ENCODE data around the gene CYP11A1.

Gene CYP11A1

GRCh38 chr15:74330861-74331408, 36.5 kb downstream of the CYP11A1 start:
- TF ChIP-seq CTCF (IDR thresholded peaks at IDR 0.05; ENCODE audit: low read length, missing control alignments): no peak
- H3K4me3 ChIP-seq (replicated peaks; ENCODE audit: low read depth, low read length): no peak overlapping the region
- DNase-seq (ENCODE audit: low read depth): no peak

- H3K4me3 ChIP-seq (replicated peaks; ENCODE audit: low read depth, low read length): no peak overlapping the region
- no peak for TF ChIP-seq CTCF (IDR thresholded peaks at IDR 0.05; ENCODE audit: low read length, missing control alignments)
- DNase-seq (ENCODE audit: low read depth): no peak
Measured at GRCh38 chr15:74328331-74329056, 39.0 kb downstream of the CYP11A1 start.

- no peak for DNase-seq (ENCODE audit: low read depth)
- TF ChIP-seq CTCF (IDR thresholded peaks at IDR 0.05; ENCODE audit: low read length, missing control alignments): no peak
- H3K4me3 ChIP-seq (replicated peaks; ENCODE audit: low read depth, low read length): no peak overlapping the region
Measured at GRCh38 chr15:74327756-74328155, 39.7 kb downstream of the CYP11A1 start.

- H3K4me3 ChIP-seq (replicated peaks; ENCODE audit: low read depth, low read length): no peak overlapping the region
- DNase-seq (ENCODE audit: low read depth): peak; percentile 19
- TF ChIP-seq CTCF (IDR thresholded peaks at IDR 0.05; ENCODE audit: low read length, missing control alignments): no peak
Measured at GRCh38 chr15:74326746-74327145, 40.7 kb downstream of the CYP11A1 start.

- no peak for TF ChIP-seq CTCF (IDR thresholded peaks at IDR 0.05; ENCODE audit: low read length, missing control alignments)
- H3K4me3 ChIP-seq (replicated peaks; ENCODE audit: low read depth, low read length): no peak overlapping the region
- DNase-seq (ENCODE audit: low read depth): no peak
Measured at GRCh38 chr15:74324714-74325113, 42.7 kb downstream of the CYP11A1 start.

- TF ChIP-seq CTCF (IDR thresholded peaks at IDR 0.05; ENCODE audit: low read length, missing control alignments): peak; percentile 93
- no peak overlapping the region for H3K4me3 ChIP-seq (replicated peaks; ENCODE audit: low read depth, low read length)
- DNase-seq (ENCODE audit: low read depth): peak; percentile 72
Measured at GRCh38 chr15:74322558-74323180, 44.8 kb downstream of the CYP11A1 start.

All from fibroblast of pulmonary artery (primary cell).